K562 (cell line): ENCODE measurements around the gene ASB11. TPM values are rescaled to one million over a fixed set of nuclear protein-coding genes. Genes with fewer than 3 reads are reported as not detected.

Source experiments
- CHAMP1 ChIP-seq: fragments of 450-650 bp; IDR thresholded peaks from 2 replicates; pipeline ENCODE4 v1.6.1; 2016; ENCODE audit warnings: mild to moderate bottlenecking
- DNMT1 ChIP-seq: fragments of 450-650 bp; IDR thresholded peaks from 2 replicates; pipeline ENCODE4 v1.6.1; 2016; ENCODE audit warnings: antibody characterized with exemption, mild to moderate bottlenecking
- ELF2 ChIP-seq: fragments of 250-450 bp; sonication (Bioruptor Pico); IDR thresholded peaks from 2 replicates; pipeline ENCODE4 v1.5.0; 2021; ENCODE audit warnings: mild to moderate bottlenecking
- ETS1 ChIP-seq: conservative IDR thresholded peaks from 2 replicates; pipeline ENCODE4 v1.6.1; 2011; ENCODE audit warnings: low read depth, mild to moderate bottlenecking, low read length; ENCODE audit not compliant: control insufficient read depth
- HOMEZ ChIP-seq: fragments of 250-450 bp; sonication (Bioruptor Pico); IDR thresholded peaks from 2 replicates; pipeline ENCODE4 v1.4.0; 2020; ENCODE audit warnings: mild to moderate bottlenecking, moderate library complexity
- ID3 ChIP-seq, 2 experiments: fragments of 250-450 bp in 1 of 2; fragments of 450-650 bp in 1 of 2; sonication (Bioruptor Pico) in 1 of 2; IDR thresholded peaks; 2 replicates each; pipeline versions ENCODE4 v1.6.1 to v1.8.0; 2016 to 2021; ENCODE audit warnings: mild to moderate bottlenecking in 2 of 2, moderate library complexity in 2 of 2, missing compliant biosample characterization in 1 of 2, missing genetic modification characterization in 1 of 2
- KDM1A ChIP-seq, 2 experiments: fragments of 450-650 bp; IDR thresholded peaks; 2 replicates each; pipeline ENCODE4 v1.6.1; 2016; ENCODE audit warnings: mild to moderate bottlenecking in 2 of 2
- KDM5B ChIP-seq: fragments of 200-600 bp; sonication (generic); IDR thresholded peaks from 2 replicates; pipeline ENCODE4 v1.6.1; 2012; ENCODE audit warnings: low read depth, mild to moderate bottlenecking, moderate library complexity, low read length, control low read depth, inconsistent platforms; ENCODE audit not compliant: insufficient replicate concordance
- KLF6 ChIP-seq: fragments of 250-450 bp; sonication (Bioruptor Pico); IDR thresholded peaks from 2 replicates; pipeline ENCODE4 v1.4.0; 2020; ENCODE audit warnings: mild to moderate bottlenecking, moderate library complexity, borderline replicate concordance
- NCOA4 ChIP-seq: fragments of 450-650 bp; IDR thresholded peaks from 2 replicates; pipeline ENCODE4 v1.6.1; 2018; ENCODE audit warnings: mild to moderate bottlenecking; ENCODE audit not compliant: partially characterized antibody
- NFIC ChIP-seq: fragments of 450-650 bp; IDR thresholded peaks from 2 replicates; pipeline ENCODE4 v1.6.1; 2017; ENCODE audit warnings: mild to moderate bottlenecking, inconsistent platforms
- NR1H2 ChIP-seq: sonication (generic); formaldehyde crosslinking; IDR thresholded peaks from 2 replicates; pipeline ENCODE4 v1.4.0; 2020; ENCODE audit warnings: mild to moderate bottlenecking, missing genetic modification reagents
- POLR3A ChIP-seq: IDR thresholded peaks from 2 replicates; pipeline ENCODE4 v1.6.1; 2011; ENCODE audit warnings: borderline replicate concordance, mild to moderate bottlenecking, moderate library complexity; ENCODE audit not compliant: insufficient read length, insufficient read depth; ENCODE audit errors: extremely low read depth
- PURB ChIP-seq: sonication (generic); formaldehyde crosslinking; IDR thresholded peaks from 2 replicates; pipeline ENCODE4 v1.9.0; 2021; ENCODE audit warnings: low read depth, mild to moderate bottlenecking, missing genetic modification reagents
- RFX1 ChIP-seq: fragments of 450-650 bp; IDR thresholded peaks from 2 replicates; pipeline ENCODE4 v1.6.1; 2016; ENCODE audit warnings: mild to moderate bottlenecking, moderate library complexity
- SMARCC2 ChIP-seq: fragments of 450-650 bp; IDR thresholded peaks from 2 replicates; pipeline ENCODE4 v1.6.1; 2017; ENCODE audit warnings: antibody characterized with exemption, moderate library complexity, mild to moderate bottlenecking, low read depth
- STAG1 ChIP-seq: sonication (generic); formaldehyde crosslinking; IDR thresholded peaks from 2 replicates; pipeline ENCODE4 v1.5.0; 2020; ENCODE audit warnings: missing genetic modification reagents, borderline replicate concordance
- TEAD1 ChIP-seq, 2 experiments: fragments of 450-650 bp in 1 of 2; sonication (generic) in 1 of 2; formaldehyde crosslinking; IDR thresholded peaks; 2 replicates each; pipeline versions ENCODE4 v1.4.0 to v1.8.0; 2020 to 2022; ENCODE audit warnings: mild to moderate bottlenecking in 2 of 2, missing genetic modification reagents in 1 of 2
- ZFP30 ChIP-seq: fragments of 250-450 bp; sonication (Bioruptor Pico); IDR thresholded peaks from 2 replicates; pipeline ENCODE4 v1.8.0; 2022; ENCODE audit warnings: moderate library complexity, mild to moderate bottlenecking, inconsistent platforms, borderline replicate concordance
- ZNF696 ChIP-seq: fragments of 250-450 bp; sonication (Bioruptor Pico); conservative IDR thresholded peaks from 2 replicates; pipeline ENCODE4 v1.4.0; 2020; ENCODE audit warnings: mild to moderate bottlenecking, moderate library complexity
- polyA plus RNA-seq, 8 experiments: library from polyadenylated mRNA; depleted of rRNA in 4 of 8; stranded (reverse) in 5 of 8; unstranded in 3 of 8; fragments of >200 nt; fragmentation: Nextera tagmentation in 2 of 8; fragmentation: Illumina TruSeq in 1 of 8; extraction: Ambion mirVana in 2 of 8; extraction: Trizol in 1 of 8; gene quantifications; 2 replicates each; pipeline versions ENCODE4 v1.2.1 to v1.2.3, GENCODE V29; 2011 to 2014; ENCODE audit warnings: inconsistent platforms in 1 of 8, missing spikeins in 1 of 8
- total RNA-seq, 7 experiments: library from RNA; depleted of rRNA in 6 of 7; stranded (reverse); fragments of >200 nt in 6 of 7; fragmentation: Illumina TruSeq in 2 of 7; extraction: Trizol in 2 of 7; gene quantifications; 2 replicates each; pipeline versions ENCODE4 v1.2.1 to v1.2.3, GENCODE V29; 2011 to 2021; ENCODE audit warnings: low replicate concordance in 1 of 7

The ASB11 gene
- total and polyA plus RNA-seq, 9 of the 15 experiments (the other 6 are each of a cell fraction or from before 2014, with no cell fraction given): not detected

GRCh38 chrX:15335135-15336022 is 19.9 kb upstream of the ASB11 start, which contains the start of gene PIGA (continued):
- TF ChIP-seq CHAMP1 (no peak), NFIC (peak; percentile 79), NR1H2 (CRISPR knock-in tag) (no peak), KDM5B (peak; percentile 75), HOMEZ (no peak), ETS1 (no peak), ZNF696 (CRISPR knock-in tag) (no peak), ID3 (CRISPR knock-in tag; IDR thresholded peaks at IDR 0.05) (no peak), ID3 (tag; IDR thresholded peaks at IDR 0.05) (no peak), NCOA4 (no peak), DNMT1 (no peak), ELF2 (CRISPR knock-in tag) (no peak), SMARCC2 (no peak), ZFP30 (no peak), KLF6 (no peak), POLR3A (no peak), TEAD1 (CRISPR knock-in tag; IDR thresholded peaks at IDR 0.05) (no peak), KDM1A (IDR thresholded peaks at IDR 0.05) (no peak), STAG1 (CRISPR knock-in tag) (no peak), RFX1 (peak; percentile 91), PURB (CRISPR knock-in tag) (no peak)
